T-helper 1 cell (primary cell): ENCODE data around the gene KIAA1217.

ENCODE experiments used
- DNase-seq, 5 donors: peaks; one replicate each; pipeline ENCODE4 v3.0.0-alpha.2; 2012 to 2020
- total RNA-seq, 4 donors: gene quantifications; one replicate each; lab custom pipeline; 2026; lab: John Stamatoyannopoulos, UW

KIAA1217 gene
- 0.24 to 1.2 (median 0.40) reads per million in 4 donors for total RNA-seq

GRCh38 chr10:24208661-24209431, at the start of gene KIAA1217:
KIAA1217 (plus strand) TSS chr10:24209138; CDS start chr10:24209194, 56 bp downstream.
- no peak for DNase-seq

- no peak for DNase-seq
These were observed 46.5 kb upstream of the KIAA1217 start for GRCh38 chr10:24162206-24162985.

GRCh38 chr10:24163485-24163884, 45.5 kb upstream of the KIAA1217 start:
- DNase-seq: no peak

- DNase-seq: no peak
These were observed 40.4 kb upstream of the KIAA1217 start for GRCh38 chr10:24168258-24169170.

GRCh38 chr10:24170199-24170598, 38.7 kb upstream of the KIAA1217 start:
- no peak for DNase-seq

GRCh38 chr10:24172909-24173308, 36.0 kb upstream of the KIAA1217 start:
- no peak for DNase-seq

- DNase-seq: no peak
These were observed 34.9 kb upstream of the KIAA1217 start for GRCh38 chr10:24174014-24174413.

GRCh38 chr10:24176658-24177057, 32.3 kb upstream of the KIAA1217 start:
- DNase-seq: no peak

- DNase-seq: no peak
These were observed 31.3 kb upstream of the KIAA1217 start for GRCh38 chr10:24177636-24178035.

- DNase-seq: no peak
These were observed 28.0 kb upstream of the KIAA1217 start for GRCh38 chr10:24180891-24181290.

- no peak for DNase-seq
These were observed 24.5 kb upstream of the KIAA1217 start for GRCh38 chr10:24184455-24184854.

GRCh38 chr10:24193330-24193729, 15.6 kb upstream of the KIAA1217 start:
- DNase-seq: no peak

GRCh38 chr10:24197263-24197662, 11.7 kb upstream of the KIAA1217 start:
- no peak for DNase-seq

- no peak for DNase-seq
These were observed 7.3 kb upstream of the KIAA1217 start for GRCh38 chr10:24201503-24202180.

GRCh38 chr10:24202181-24202570, 6.8 kb upstream of the KIAA1217 start:
- DNase-seq: no peak

- DNase-seq: peak in 1 of 5 donors; percentile 25
These were observed 3.1 kb upstream of the KIAA1217 start for GRCh38 chr10:24205821-24206220.

- no peak for DNase-seq
These were observed 2.6 kb upstream of the KIAA1217 start for GRCh38 chr10:24206334-24206733.

- DNase-seq: no peak
These were observed 2.0 kb upstream of the KIAA1217 start for GRCh38 chr10:24206926-24207325.

- DNase-seq: no peak
These were observed 1.6 kb upstream of the KIAA1217 start for GRCh38 chr10:24207341-24207740.

- no peak for DNase-seq
These were observed 942 bp upstream of the KIAA1217 start for GRCh38 chr10:24207781-24208611.

GRCh38 chr10:24209432-24209771, 464 bp downstream of the KIAA1217 start:
- peak in 1 of 5 donors; percentile 10 for DNase-seq
